ENCODE results near the gene CD300H. TPM values are rescaled to one million over a fixed set of nuclear protein-coding genes. Genes with fewer than 3 reads are reported as not detected.

Gene CD300H
- total and polyA plus RNA-seq, 11 donors = 0.30 to 1.5 (median 0.69) TPM; not detected in 7

DNA sequence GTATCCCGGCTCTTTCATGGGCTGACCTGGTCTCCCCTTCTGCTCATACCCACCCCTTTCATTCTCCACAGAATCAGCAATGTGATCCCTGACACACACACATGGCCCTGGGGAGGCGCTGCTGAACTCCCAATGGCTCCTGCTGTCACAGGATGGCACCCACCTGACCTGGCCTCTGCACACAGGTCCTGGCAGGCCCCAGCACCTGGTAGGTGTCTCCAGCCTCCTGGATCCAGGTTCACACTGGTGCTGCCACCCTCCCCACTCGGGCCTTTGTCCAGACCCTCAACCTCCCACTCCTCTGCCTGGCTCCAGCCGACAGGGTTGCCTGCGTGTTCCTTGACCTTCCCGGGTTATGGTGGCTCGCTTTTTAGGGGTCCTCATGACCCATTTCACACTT, 20.0 kb downstream of the CD300H start:
- Histone ChIP-seq H3K4me1 (peaks cover 0 to 7% (median 0%) of the 10 kb centered on the region in 12 donors), H3K36me3 (no peaks in the 10 kb centered on the region), H3K4me3 (no peak overlapping the region), H3K27me3 (peaks cover 0 to 22% (median 0%) of the 10 kb centered on the region in 9 donors), H3K9me3 (no peaks in the 10 kb centered on the region), H3K27ac (no peak overlapping the region)
- no peak for DNase-seq
- intact Hi-C loops (cut with DNase I) = no loop called here
- 83 to 91% (median 85%) methylated on average over 6 to 7 of the region's 7 CpGs for WGBS, 4 donors
- no peak for TF ChIP-seq CTCF (IDR thresholded peaks at IDR 0.05)
- TF ChIP-seq POLR2A (IDR thresholded peaks at IDR 0.05) = no peak
- no peak for ATAC-seq

GRCh38 chr17:74546586-74546985, 20.7 kb downstream of the CD300H start:
- WGBS, 4 donors = 81 to 88% (median 86%) methylated on average over 5 to 7 of the region's 7 CpGs
- no peak overlapping the region for H3K4me3 ChIP-seq
- intact Hi-C loops (cut with DNase I) = no loop called here
- no peaks in the 10 kb centered on the region for H3K9me3 ChIP-seq
- H3K36me3 ChIP-seq = no peaks in the 10 kb centered on the region
- H3K4me1 ChIP-seq = peaks cover 0 to 7% (median 0%) of the 10 kb centered on the region in 12 donors
- H3K27ac ChIP-seq = peak overlapping the region in 1 of 12 donors; percentile 85
- peaks cover 0 to 22% (median 0%) of the 10 kb centered on the region in 9 donors for H3K27me3 ChIP-seq
- ATAC-seq (no peak), DNase-seq (no peak)
- no peak for TF ChIP-seq CTCF (IDR thresholded peaks at IDR 0.05)

GRCh38 chr17:74545843-74546230, 21.5 kb downstream of the CD300H start, which contains the start of gene CD300C:
Gene CD300C (minus strand): TSS chr17:74546115. CDS start chr17:74545782, 333 bp downstream.
- peak within 1 kb of the TSS in 1 of 12 donors; percentile 85 for H3K27ac ChIP-seq
- no peak for TF ChIP-seq CTCF (IDR thresholded peaks at IDR 0.05)
- TF ChIP-seq POLR2A (IDR thresholded peaks at IDR 0.05) = no peak
- H3K27me3 ChIP-seq = peaks cover 0 to 20% (median 0%) of the 10 kb centered on the region in 9 donors
- H3K4me1 ChIP-seq = peaks cover 0 to 7% (median 0%) of the 10 kb centered on the region in 12 donors
- intact Hi-C loops (cut with DNase I) = no loop called here
- peak within 1 kb of the TSS in 6 of 12 donors; percentile 12 to 49 (median 18) for H3K4me3 ChIP-seq
- DNase-seq = peak in 3 of 5 donors; percentile 36 to 53 (median 41)
- no peaks in the 10 kb centered on the region for H3K9me3 ChIP-seq
- peak in 3 of 4 donors; percentile 55 to 61 (median 59) for ATAC-seq
- 37 to 63% (median 54%) methylated on average over 1 to 5 of the region's 5 CpGs for WGBS, 4 donors
- H3K36me3 ChIP-seq = no peaks in the 10 kb centered on the region

DNA sequence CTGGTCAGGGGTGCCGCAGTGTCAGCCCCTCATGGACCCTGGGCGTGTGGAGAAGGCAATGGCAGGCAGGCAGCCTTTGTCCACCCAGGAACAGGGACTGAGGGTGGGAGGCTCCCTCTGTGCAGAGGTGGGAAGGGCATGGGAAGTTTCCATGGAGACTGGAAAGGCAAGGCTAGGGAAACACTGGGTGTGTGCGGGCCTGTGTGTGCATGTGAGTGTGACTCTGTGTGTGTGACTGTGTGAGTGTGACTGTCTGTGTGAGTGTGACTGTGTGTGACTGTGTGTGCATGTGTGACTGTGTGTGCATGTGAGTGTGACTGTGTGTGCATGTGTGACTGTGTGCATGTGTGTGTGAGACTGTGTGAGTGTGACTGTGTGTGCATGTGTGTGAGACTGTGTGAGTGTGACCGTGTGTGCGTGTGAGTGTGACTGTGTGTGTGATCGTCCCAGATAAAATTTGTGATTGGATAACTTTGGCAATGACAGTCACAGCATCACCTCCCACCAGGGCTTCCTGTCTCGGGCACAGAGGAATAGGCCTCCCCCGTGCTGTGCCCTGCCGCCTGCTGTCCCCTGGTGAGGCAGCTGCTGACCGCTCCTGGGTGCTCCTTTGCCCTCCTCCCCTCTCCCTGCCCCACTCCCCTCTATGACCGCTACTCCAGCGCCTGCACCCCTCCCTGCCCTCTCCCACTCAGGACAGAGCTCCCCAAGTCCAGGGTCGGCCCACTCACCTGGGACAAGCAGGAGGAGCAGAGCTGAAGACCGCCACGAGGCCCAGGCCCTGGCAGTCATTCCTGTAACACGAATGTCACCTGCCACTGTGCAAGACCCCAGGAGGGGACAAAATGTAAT, 22.1 kb downstream of the CD300H start:
- no peaks in the 10 kb centered on the region for H3K36me3 ChIP-seq
- peaks cover 0 to 7% (median 0%) of the 10 kb centered on the region in 12 donors for H3K4me1 ChIP-seq
- peak overlapping the region in 1 of 12 donors; percentile 85 for H3K27ac ChIP-seq
- peak in 2 of 4 donors; percentile 7 to 22 for ATAC-seq
- WGBS, 4 donors = 75 to 81% (median 79%) methylated on average over 11 to 16 of the region's 16 CpGs
- intact Hi-C loops (cut with DNase I) = no loop called here
- H3K4me3 ChIP-seq = peak overlapping the region in 6 of 12 donors; percentile 12 to 49 (median 18)
- no peak for TF ChIP-seq POLR2A (IDR thresholded peaks at IDR 0.05)
- TF ChIP-seq CTCF (IDR thresholded peaks at IDR 0.05) = no peak
- H3K9me3 ChIP-seq = no peaks in the 10 kb centered on the region
- peaks cover 0 to 14% (median 0%) of the 10 kb centered on the region in 9 donors for H3K27me3 ChIP-seq
- no peak for DNase-seq
